OCI-LY7 (cell line): ENCODE results near the gene NFE2L3.

Source experiments
- EZH2phosphoT487 ChIP-seq: fragments of 200-600 bp; sonication (generic); IDR thresholded peaks from 2 replicates; pipeline ENCODE4 v1.6.1; 2018; ENCODE audit warnings: low read depth, borderline replicate concordance, mild to moderate bottlenecking, mixed run types, antibody characterized with exemption, low read length, moderate library complexity, mixed read lengths
- TF ChIP-seq, protein P1 (sequence below): fragments of 200-600 bp; sonication (generic); conservative IDR thresholded peaks from 2 replicates; pipeline ENCODE4 v1.5.1; 2014; ENCODE audit warnings: mild to moderate bottlenecking, antibody characterized with exemption, low read length, moderate library complexity, mixed read lengths

GRCh38 chr7:26200444-26201246 lies 48.6 kb downstream of the NFE2L3 start, which contains the start of gene HNRNPA2B1:
- TF ChIP-seq, protein P1, sequence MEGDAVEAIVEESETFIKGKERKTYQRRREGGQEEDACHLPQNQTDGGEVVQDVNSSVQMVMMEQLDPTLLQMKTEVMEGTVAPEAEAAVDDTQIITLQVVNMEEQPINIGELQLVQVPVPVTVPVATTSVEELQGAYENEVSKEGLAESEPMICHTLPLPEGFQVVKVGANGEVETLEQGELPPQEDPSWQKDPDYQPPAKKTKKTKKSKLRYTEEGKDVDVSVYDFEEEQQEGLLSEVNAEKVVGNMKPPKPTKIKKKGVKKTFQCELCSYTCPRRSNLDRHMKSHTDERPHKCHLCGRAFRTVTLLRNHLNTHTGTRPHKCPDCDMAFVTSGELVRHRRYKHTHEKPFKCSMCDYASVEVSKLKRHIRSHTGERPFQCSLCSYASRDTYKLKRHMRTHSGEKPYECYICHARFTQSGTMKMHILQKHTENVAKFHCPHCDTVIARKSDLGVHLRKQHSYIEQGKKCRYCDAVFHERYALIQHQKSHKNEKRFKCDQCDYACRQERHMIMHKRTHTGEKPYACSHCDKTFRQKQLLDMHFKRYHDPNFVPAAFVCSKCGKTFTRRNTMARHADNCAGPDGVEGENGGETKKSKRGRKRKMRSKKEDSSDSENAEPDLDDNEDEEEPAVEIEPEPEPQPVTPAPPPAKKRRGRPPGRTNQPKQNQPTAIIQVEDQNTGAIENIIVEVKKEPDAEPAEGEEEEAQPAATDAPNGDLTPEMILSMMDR = no peak
- no peak for TF ChIP-seq EZH2phosphoT487
